Measurements from ENCODE around the gene ACSM2A.
"Not testable (repeated sequence)": the region's sequence is repeated elsewhere in the genome, so short reads cannot be mapped to it uniquely, and the experiment has no call there.

- TF ChIP-seq CTCF (conservative IDR thresholded peaks at IDR 0.05; ENCODE audit: low read depth, low read length); EZH2phosphoT487 (IDR thresholded peaks at IDR 0.05; ENCODE audit: borderline replicate concordance, low read length): not testable (repeated sequence)
Measured at GRCh38 chr16:20438950-20439349, 12.4 kb upstream of the ACSM2A start.
